Coronary artery (tissue), 2 donors: Measurements from ENCODE around the gene SMYD1.
"Not testable (repeated sequence)": the region's sequence is repeated elsewhere in the genome, so short reads cannot be mapped to it uniquely, and the experiment has no call there.

Experiments used
- DNase-seq: peaks from one replicate; pipeline ENCODE4 v3.0.0-alpha.2; 2017; ENCODE audit warnings: low spot score
- H3K27ac ChIP-seq, 2 donors: fragments of 200-600 bp; sonication (generic); one replicate each; pipeline ENCODE4 v1.5.1; 2016 to 2019
- H3K4me3 ChIP-seq: fragments of 200-600 bp; sonication (generic); 2 replicates; pipeline ENCODE4 v1.5.1; 2016; ENCODE audit warnings: mild to moderate bottlenecking, moderate library complexity
- CTCF ChIP-seq: fragments of 200-600 bp; sonication (generic); IDR thresholded peaks from one replicate; pipeline ENCODE4 v1.5.1; 2019; ENCODE audit warnings: antibody characterized with exemption

SMYD1 gene

GRCh38 chr2:88067598-88067997, at the start of gene SMYD1:
Gene SMYD1, plus strand, starts transcription at chr2:88067825. Its CDS starts 40 bp downstream, at chr2:88067865.
- H3K4me3 ChIP-seq, result no peak within 1 kb of the TSS
- H3K27ac ChIP-seq, result no peak within 1 kb of the TSS
- DNase-seq, result no peak
- no peak for TF ChIP-seq CTCF

GRCh38 chr2:88018077-88018805, 49.4 kb upstream of the SMYD1 start:
- not testable (repeated sequence) for DNase-seq, H3K4me3 ChIP-seq, H3K27ac ChIP-seq

- Histone ChIP-seq H3K4me3 (no peak overlapping the region), H3K27ac (no peak overlapping the region)
- no peak for DNase-seq
- no peak for TF ChIP-seq CTCF
These were observed 48.7 kb upstream of the SMYD1 start for GRCh38 chr2:88018909-88019308.

GRCh38 chr2:88019985-88020384, 47.6 kb upstream of the SMYD1 start:
- TF ChIP-seq CTCF, result no peak

GRCh38 chr2:88022669-88022921, 45.0 kb upstream of the SMYD1 start:
- no peak for TF ChIP-seq CTCF
- no peak for DNase-seq
- Histone ChIP-seq H3K4me3 (no peak overlapping the region), H3K27ac (no peak overlapping the region)

More at GRCh38 chr2:88019985-88020384, 47.6 kb upstream of the SMYD1 start:
- Histone ChIP-seq H3K27ac (no peak overlapping the region), H3K4me3 (no peak overlapping the region)
- no peak for DNase-seq

DNA sequence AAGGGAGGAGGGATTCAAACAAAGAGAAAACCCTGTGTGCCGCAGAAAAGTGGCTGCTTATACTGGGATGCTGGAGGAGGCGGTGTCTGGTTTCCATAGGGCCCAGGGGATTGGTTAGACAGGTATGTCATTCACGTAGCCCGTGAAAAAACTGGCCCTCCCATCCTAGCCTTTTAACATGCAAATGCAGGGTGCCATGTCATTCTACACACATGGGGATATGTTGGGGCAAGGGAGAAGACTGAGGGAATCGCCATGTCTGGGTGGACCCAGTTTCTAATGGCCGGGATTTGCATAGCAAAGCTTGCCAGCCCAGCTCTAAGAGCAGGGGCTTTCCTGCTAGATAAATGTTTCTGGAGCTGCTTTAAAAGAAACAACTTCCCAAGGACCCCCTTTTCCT, 43.1 kb upstream of the SMYD1 start:
- TF ChIP-seq CTCF, result no peak
- Histone ChIP-seq H3K4me3 (no peak overlapping the region), H3K27ac (no peak overlapping the region)
- DNase-seq, result no peak

DNA sequence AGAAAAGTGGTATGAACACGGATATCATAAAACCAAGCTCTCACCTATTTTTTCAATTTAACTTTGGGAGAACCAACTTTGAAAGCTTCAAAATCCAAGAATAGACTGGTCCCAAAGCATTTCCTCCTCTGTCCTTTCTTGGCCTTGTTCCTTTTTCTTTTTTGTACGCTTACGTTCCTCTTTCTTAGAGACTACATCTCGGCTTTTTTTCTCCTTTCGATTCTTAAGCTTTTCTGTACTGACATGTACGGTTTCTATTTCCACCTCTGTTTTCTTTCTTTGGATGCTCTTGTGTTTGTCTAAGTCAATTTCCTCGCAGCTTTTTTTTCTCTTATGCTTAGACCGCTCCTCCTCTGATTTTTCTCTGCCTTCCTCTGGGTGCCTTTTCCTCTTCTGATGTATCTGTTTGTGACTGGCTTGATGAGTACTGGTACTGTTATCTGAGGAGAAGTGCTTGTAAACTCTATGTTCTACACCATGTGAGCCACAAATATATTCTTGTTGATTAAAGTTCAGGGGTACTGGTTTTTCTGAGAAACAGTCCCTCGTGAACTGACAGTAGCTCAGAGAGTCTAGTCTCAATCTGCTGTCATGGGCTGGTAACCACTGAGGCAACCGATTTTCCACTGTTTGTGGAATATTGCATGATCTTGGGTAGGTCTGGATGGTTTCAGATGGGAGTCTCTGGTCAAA, 39.8 kb upstream of the SMYD1 start:
- H3K4me3 ChIP-seq, result no peak overlapping the region
- TF ChIP-seq CTCF, result no peak
- DNase-seq, result no peak
- H3K27ac ChIP-seq, result no peak overlapping the region
